Gastroesophageal sphincter (tissue), 4 donors: ENCODE measurements around the gene DISC1. TPM values are rescaled to one million over a fixed set of nuclear protein-coding genes. Genes with fewer than 3 reads are reported as not detected.
"Not testable (repeated sequence)": the region's sequence is repeated elsewhere in the genome, so short reads cannot be mapped to it uniquely, and the experiment has no call there.

Experiments
- ATAC-seq: fragments of 150-250 bp; one replicate; pipeline ENCODE4 v1.9.1; 2016; ENCODE audit warnings: mild to moderate bottlenecking, moderate library complexity
- H3K27ac ChIP-seq, 4 donors: fragments of 200-600 bp; sonication (generic) in 3 of 4; 1 replicate in 3 of 4; 2 replicates in 1 of 4; pipeline ENCODE4 v1.5.1; 2016 to 2019
- H3K27me3 ChIP-seq: fragments of 200-600 bp; sonication (generic); one replicate; pipeline ENCODE4 v1.5.1; 2019
- H3K36me3 ChIP-seq, 2 donors: fragments of 200-600 bp; sonication (generic); one replicate each; pipeline ENCODE4 v1.5.1; 2019; ENCODE audit warnings: control low read depth in 1 of 2
- H3K4me1 ChIP-seq, 3 donors: fragments of 200-600 bp; sonication (generic); 1 replicate in 2 of 3; 2 replicates in 1 of 3; pipeline ENCODE4 v1.5.1; 2016 to 2019; ENCODE audit warnings: control low read depth in 2 of 3
- H3K4me3 ChIP-seq, 2 donors: fragments of 200-600 bp; sonication (generic); one replicate each; pipeline ENCODE4 v1.5.1; 2019; ENCODE audit warnings: mild to moderate bottlenecking in 1 of 2, moderate library complexity in 1 of 2
- H3K9me3 ChIP-seq, 3 donors: fragments of 200-600 bp; sonication (generic); one replicate each; pipeline ENCODE4 v1.5.1; 2017 to 2019; ENCODE audit warnings: control low read depth in 2 of 3
- CTCF ChIP-seq, 4 experiments: fragments of 200-600 bp in 2 of 4; fragments of 450-650 bp in 2 of 4; sonication (generic) in 1 of 4; IDR thresholded peaks; one replicate each; pipeline ENCODE4 v1.5.1; 2017 to 2019; ENCODE audit warnings: antibody characterized with exemption in 4 of 4, mild to moderate bottlenecking in 2 of 4, moderate library complexity in 2 of 4
- EP300 ChIP-seq: sonication (generic); formaldehyde crosslinking; IDR thresholded peaks from one replicate; pipeline ENCODE4 v1.6.1; 2017; ENCODE audit warnings: antibody characterized with exemption, mild to moderate bottlenecking
- POLR2A ChIP-seq, 2 donors: fragments of 450-650 bp; IDR thresholded peaks; one replicate each; pipeline ENCODE4 v1.6.1; 2017; ENCODE audit warnings: antibody characterized with exemption in 2 of 2, mild to moderate bottlenecking in 2 of 2, moderate library complexity in 1 of 2
- POLR2AphosphoS5 ChIP-seq: sonication (generic); formaldehyde crosslinking; IDR thresholded peaks from one replicate; pipeline ENCODE4 v1.6.1; 2017; ENCODE audit warnings: antibody characterized with exemption
- WGBS, 2 donors: methylation state at CpG; one replicate each; pipeline ENCODE4 v1.1.5; 2018; ENCODE audit warnings: low coverage in 1 of 2; 5-methylcytosine and 5-hydroxymethylcytosine counted together
- total RNA-seq, 4 donors: library from RNA; depleted of rRNA; stranded (reverse); fragments of >200 nt; gene quantifications; one replicate each; pipeline ENCODE4 v1.1.0, GENCODE V29; 2016

DISC1 gene
- total RNA-seq, 4 donors from 2014 or later: 4.4 to 9.8 (median 6.8) TPM

- Histone ChIP-seq H3K27me3 (no peaks in the 10 kb centered on the region), H3K36me3 (no peaks in the 10 kb centered on the region), H3K4me1 (no peaks in the 10 kb centered on the region), H3K9me3 (no peaks in the 10 kb centered on the region), H3K27ac (no peak overlapping the region), H3K4me3 (no peak overlapping the region)
- WGBS, 2 donors: 54 to 75% methylated on average over 2 to 4 of the region's 4 CpGs
- TF ChIP-seq EP300 (no peak), CTCF (IDR thresholded peaks at IDR 0.05) (no peak), POLR2A (IDR thresholded peaks at IDR 0.05) (no peak), POLR2AphosphoS5 (no peak)
- no peak for ATAC-seq
These were observed 331.9 kb downstream of the DISC1 start for GRCh38 chr1:231958448-231958847.

GRCh38 chr1:231959225-231959884, 332.8 kb downstream of the DISC1 start:
- H3K27ac ChIP-seq: no peak overlapping the region
- no peaks in the 10 kb centered on the region for H3K9me3 ChIP-seq
- no peak overlapping the region for H3K4me3 ChIP-seq
- no peaks in the 10 kb centered on the region for H3K36me3 ChIP-seq
- 76 to 85% methylated on average over 4 to 6 of the region's 6 CpGs for WGBS, 2 donors
- no peak for ATAC-seq
- no peaks in the 10 kb centered on the region for H3K4me1 ChIP-seq
- no peaks in the 10 kb centered on the region for H3K27me3 ChIP-seq
- TF ChIP-seq EP300 (no peak), POLR2AphosphoS5 (no peak), CTCF (IDR thresholded peaks at IDR 0.05) (no peak), POLR2A (IDR thresholded peaks at IDR 0.05) (no peak)

- H3K4me1 ChIP-seq, H3K4me3 ChIP-seq, ATAC-seq, H3K27me3 ChIP-seq, H3K36me3 ChIP-seq, H3K9me3 ChIP-seq, H3K27ac ChIP-seq: not testable (repeated sequence)
- WGBS, 2 donors: 100% methylated on average over 1 of the region's 1 CpG; no CpG with 5 or more reads in 1 of the 2 donors
These were observed 335.2 kb downstream of the DISC1 start for GRCh38 chr1:231961801-231962200.

- no peak for ATAC-seq
- Histone ChIP-seq H3K9me3 (no peaks in the 10 kb centered on the region), H3K27ac (no peak overlapping the region), H3K27me3 (no peaks in the 10 kb centered on the region), H3K4me3 (no peak overlapping the region), H3K4me1 (no peaks in the 10 kb centered on the region), H3K36me3 (no peaks in the 10 kb centered on the region)
- TF ChIP-seq POLR2AphosphoS5 (no peak), EP300 (no peak), POLR2A (IDR thresholded peaks at IDR 0.05) (no peak), CTCF (IDR thresholded peaks at IDR 0.05) (no peak)
- 93 to 100% methylated on average over 1 to 2 of the region's 2 CpGs for WGBS, 2 donors
These were observed 336.0 kb downstream of the DISC1 start for GRCh38 chr1:231962636-231963035.

- Histone ChIP-seq H3K36me3 (no peaks in the 10 kb centered on the region), H3K4me1 (no peaks in the 10 kb centered on the region), H3K27ac (no peak overlapping the region), H3K27me3 (no peaks in the 10 kb centered on the region), H3K4me3 (no peak overlapping the region), H3K9me3 (no peaks in the 10 kb centered on the region)
- TF ChIP-seq EP300: no peak
- TF ChIP-seq CTCF (IDR thresholded peaks at IDR 0.05): no peak
- no peak for TF ChIP-seq POLR2AphosphoS5
- no peak for TF ChIP-seq POLR2A (IDR thresholded peaks at IDR 0.05)
- 95 to 100% methylated on average over 1 to 2 of the region's 2 CpGs for WGBS, 2 donors
- ATAC-seq: no peak
These were observed 337.7 kb downstream of the DISC1 start for GRCh38 chr1:231964241-231964640.
